CD4-positive, alpha-beta T cell treated with Interleukin-21 for 1 hour (primary cell): ENCODE data around the gene DAB1.

Experiments
- DNase-seq: peaks from one replicate; pipeline ENCODE4 v3.0.0-alpha.2; 2020

DAB1 gene

GRCh38 chr1:56967355-56967754 lies 456.5 kb downstream of the DAB1 start:
- no peak for DNase-seq

GRCh38 chr1:56966698-56966999 lies 457.2 kb downstream of the DAB1 start:
- no peak for DNase-seq

GRCh38 chr1:56965916-56966697 lies 457.8 kb downstream of the DAB1 start, which contains the start of gene C8B:
Gene C8B (minus strand): TSS chr1:56966015. CDS start chr1:56965948, 67 bp downstream.
- no peak for DNase-seq

DNA sequence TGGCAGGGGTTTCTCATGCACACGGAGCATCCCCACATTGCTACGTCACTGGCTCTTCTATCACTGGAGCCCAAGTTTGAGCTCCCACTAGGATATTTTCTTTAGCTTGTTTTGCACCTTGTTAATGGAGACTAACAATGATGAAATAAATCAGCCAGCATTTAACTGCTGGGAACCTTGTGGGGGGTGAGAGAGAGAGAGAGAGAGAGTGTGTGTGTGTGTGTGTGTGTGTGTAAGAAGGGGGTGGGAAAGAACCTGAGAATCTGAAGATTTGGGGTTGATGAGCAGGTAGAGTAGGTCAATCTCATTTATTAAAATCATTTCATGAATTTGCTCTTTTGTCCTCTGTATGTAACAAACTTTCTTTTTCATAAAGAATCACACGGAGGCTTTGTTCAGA lies 458.7 kb downstream of the DAB1 start:
- no peak for DNase-seq

DNA sequence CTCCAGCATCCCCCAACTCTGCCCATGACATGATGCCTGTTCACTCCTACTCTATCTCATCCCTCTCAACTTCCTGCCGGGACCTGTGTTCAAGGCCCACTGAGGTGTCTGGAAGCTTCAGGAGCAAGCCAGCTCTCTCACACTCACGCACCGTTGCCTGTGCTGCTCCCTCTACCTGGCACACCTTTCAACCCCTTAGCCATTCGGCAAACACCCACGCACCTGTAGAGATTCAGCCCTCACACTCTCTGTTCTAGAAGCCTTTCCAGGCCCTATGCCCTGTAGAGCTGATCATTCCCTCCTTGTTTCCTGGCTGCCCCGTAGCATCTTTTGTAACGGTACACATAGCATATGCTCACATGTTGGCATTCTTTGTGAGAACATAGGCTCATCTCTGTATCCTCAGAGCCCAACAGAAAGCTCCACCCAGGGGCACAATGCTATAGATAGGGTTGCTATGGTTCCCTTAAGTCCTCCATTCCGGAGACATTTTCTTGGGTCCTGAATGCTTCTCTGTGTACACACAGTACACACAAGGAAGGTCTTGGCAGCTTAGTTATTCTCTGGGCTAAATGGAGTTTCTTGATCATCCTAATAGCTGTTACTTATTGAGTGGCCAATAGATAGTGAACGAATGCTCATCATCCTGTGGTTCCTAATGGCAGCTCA lies 459.4 kb downstream of the DAB1 start:
- no peak for DNase-seq

GRCh38 chr1:56963667-56964066 lies 460.2 kb downstream of the DAB1 start:
- DNase-seq, result no peak

DNA sequence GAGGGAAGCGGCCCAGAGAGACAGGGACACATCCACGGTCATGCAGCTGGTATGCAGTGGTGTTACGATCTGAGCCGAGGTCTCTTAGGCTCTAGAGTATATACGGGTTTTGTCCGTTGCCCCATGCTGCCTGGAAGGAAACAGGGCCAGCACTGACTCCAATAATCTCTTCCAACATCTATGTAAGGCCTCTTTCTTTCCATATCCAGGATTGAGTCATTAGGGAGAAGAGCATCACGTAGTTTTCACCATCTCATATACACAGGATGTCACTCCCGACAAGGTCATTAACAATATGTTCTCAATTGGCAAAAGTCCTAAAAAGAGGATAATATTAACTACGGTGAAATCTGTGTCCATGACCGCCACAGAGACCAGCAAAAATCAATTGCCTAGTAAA lies 462.4 kb downstream of the DAB1 start:
- no peak for DNase-seq

DNA sequence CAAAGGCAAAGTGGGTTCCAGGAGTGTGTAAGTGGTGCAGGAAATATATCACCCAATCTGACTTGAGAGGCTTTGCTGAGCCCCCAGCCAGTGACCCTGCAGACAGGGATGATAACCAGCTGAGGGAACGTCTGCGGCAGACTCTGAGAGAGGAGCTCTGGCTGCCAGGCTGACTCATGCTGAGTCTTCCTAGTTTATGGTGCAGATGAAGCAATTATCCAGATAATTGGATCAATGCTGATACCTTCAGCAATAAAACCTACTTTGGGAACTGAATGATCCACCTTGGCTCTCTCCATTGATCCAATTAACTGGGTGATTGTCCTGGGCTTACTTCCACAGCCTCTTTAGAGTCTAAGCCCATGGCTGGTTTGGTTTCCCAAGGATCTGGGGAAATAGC lies 465.3 kb downstream of the DAB1 start:
- no peak for DNase-seq

DNA sequence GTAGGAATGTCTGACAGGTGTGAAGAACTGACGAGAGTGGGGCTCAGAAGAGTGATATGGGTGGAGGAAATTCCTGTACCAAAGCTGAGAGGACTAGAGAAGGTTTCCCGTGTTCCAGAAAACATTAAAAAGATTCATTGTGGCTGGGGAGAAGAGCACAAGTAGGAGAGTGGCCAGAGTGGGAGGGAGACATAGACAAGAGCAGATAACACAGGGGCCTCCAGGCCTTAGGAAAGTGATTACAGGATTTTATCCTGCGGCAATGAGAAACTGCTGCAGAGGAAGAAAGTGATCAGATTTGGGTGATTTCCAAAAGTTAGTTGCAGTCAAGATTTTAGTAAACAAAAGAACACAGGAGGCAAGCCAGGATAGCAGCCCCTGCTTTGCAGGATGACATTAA lies 465.9 kb downstream of the DAB1 start:
- no peak for DNase-seq

DNA sequence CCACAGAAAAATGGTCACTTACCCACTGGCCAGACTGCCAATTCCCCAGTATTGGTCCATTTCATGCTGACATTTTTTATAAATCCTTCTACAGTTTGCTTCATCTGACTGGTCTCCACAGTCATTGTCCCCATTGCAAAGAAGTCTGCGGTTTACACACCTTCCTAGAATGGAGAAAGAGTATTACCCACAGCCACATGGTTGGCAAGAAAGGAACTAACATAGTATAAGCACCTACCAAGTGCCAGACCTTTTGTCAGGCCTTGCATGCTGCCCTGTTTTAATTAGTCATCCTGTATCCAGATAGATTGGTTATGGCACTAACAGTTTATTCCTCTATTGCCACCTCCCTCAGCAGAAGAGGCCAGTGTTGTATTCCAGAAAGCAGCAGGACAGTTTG lies 469.2 kb downstream of the DAB1 start:
- no peak for DNase-seq

DNA sequence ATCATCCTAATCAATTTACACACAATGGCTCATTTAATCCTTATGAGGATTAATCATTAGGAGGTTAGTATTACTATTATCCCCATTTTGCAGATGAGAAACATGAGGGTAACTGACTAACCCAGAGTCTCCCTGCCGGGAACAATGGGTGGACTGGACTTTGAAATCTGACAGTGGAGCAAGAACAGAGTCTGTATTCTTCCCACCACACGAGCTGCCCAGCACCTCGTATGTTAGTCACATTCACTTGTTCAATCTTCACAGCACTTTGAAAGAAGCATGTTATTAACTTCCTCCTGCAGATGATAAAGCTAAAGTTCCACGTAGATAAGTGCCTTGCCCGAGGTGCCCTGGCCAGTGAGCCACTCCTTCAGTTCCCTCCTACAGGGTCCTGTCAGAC lies 470.5 kb downstream of the DAB1 start:
- no peak for DNase-seq

DNA sequence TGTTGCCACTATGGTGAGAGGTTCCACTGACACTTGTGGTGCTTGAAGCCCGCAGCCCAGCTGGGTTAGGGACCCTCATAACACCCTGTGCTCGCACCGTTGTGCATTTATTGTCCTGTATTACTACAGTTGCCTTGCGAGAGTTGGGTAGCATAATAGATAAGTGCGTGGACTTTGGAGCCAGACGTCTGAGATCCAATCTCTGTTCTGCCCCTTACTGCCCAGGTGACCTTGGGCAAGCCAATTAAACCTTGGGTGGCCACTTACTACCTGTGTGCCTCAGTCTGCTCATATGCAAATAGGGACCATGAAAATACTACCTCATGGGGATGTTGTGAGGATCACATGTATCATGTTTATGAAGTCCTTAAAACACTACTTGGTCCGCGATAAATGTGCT lies 471.4 kb downstream of the DAB1 start:
- no peak for DNase-seq

- no peak for DNase-seq
These were observed 475.3 kb downstream of the DAB1 start for GRCh38 chr1:56948403-56949023.
